PC-9 (cell line): ENCODE results near the gene LY86.

ENCODE experiments used
- EZH2 ChIP-seq: fragments of 200-600 bp; sonication (generic); IDR thresholded peaks from 2 replicates; pipeline ENCODE4 v1.8.0; 2017; ENCODE audit warnings: antibody characterized with exemption, low read depth
- TF ChIP-seq, protein P1 (sequence below): fragments of 200-600 bp; sonication (generic); conservative IDR thresholded peaks from 2 replicates; pipeline ENCODE4 v1.6.1; 2017; ENCODE audit warnings: mixed run types, antibody characterized with exemption, mild to moderate bottlenecking, moderate library complexity

- TF ChIP-seq, protein P1, sequence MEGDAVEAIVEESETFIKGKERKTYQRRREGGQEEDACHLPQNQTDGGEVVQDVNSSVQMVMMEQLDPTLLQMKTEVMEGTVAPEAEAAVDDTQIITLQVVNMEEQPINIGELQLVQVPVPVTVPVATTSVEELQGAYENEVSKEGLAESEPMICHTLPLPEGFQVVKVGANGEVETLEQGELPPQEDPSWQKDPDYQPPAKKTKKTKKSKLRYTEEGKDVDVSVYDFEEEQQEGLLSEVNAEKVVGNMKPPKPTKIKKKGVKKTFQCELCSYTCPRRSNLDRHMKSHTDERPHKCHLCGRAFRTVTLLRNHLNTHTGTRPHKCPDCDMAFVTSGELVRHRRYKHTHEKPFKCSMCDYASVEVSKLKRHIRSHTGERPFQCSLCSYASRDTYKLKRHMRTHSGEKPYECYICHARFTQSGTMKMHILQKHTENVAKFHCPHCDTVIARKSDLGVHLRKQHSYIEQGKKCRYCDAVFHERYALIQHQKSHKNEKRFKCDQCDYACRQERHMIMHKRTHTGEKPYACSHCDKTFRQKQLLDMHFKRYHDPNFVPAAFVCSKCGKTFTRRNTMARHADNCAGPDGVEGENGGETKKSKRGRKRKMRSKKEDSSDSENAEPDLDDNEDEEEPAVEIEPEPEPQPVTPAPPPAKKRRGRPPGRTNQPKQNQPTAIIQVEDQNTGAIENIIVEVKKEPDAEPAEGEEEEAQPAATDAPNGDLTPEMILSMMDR, result no peak
- no peak for TF ChIP-seq EZH2
Measured at GRCh38 chr6:6593867-6594468, 5.4 kb downstream of the LY86 start.
